ENCODE measurements around the gene MRGPRX1.
"Not testable (repeated sequence)": the region's sequence is repeated elsewhere in the genome, so short reads cannot be mapped to it uniquely, and the experiment has no call there.

GRCh38 chr11:18900151-18900611 lies 39.0 kb downstream of the MRGPRX1 start:
- TF ChIP-seq, protein P1, sequence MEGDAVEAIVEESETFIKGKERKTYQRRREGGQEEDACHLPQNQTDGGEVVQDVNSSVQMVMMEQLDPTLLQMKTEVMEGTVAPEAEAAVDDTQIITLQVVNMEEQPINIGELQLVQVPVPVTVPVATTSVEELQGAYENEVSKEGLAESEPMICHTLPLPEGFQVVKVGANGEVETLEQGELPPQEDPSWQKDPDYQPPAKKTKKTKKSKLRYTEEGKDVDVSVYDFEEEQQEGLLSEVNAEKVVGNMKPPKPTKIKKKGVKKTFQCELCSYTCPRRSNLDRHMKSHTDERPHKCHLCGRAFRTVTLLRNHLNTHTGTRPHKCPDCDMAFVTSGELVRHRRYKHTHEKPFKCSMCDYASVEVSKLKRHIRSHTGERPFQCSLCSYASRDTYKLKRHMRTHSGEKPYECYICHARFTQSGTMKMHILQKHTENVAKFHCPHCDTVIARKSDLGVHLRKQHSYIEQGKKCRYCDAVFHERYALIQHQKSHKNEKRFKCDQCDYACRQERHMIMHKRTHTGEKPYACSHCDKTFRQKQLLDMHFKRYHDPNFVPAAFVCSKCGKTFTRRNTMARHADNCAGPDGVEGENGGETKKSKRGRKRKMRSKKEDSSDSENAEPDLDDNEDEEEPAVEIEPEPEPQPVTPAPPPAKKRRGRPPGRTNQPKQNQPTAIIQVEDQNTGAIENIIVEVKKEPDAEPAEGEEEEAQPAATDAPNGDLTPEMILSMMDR (IDR thresholded peaks at IDR 0.05) = not testable (repeated sequence)
- not testable (repeated sequence) for TF ChIP-seq EP300 (IDR thresholded peaks at IDR 0.05); POLR2A (IDR thresholded peaks at IDR 0.05; ENCODE audit: low read length); ELK1 (IDR thresholded peaks at IDR 0.05; ENCODE audit: low read depth, low read length); ZFP36 (IDR thresholded peaks at IDR 0.05; ENCODE audit: borderline replicate concordance, partially characterized antibody); MYC (IDR thresholded peaks at IDR 0.05; ENCODE audit: borderline replicate concordance, low read length); PBX3 (IDR thresholded peaks at IDR 0.05); MAX (IDR thresholded peaks at IDR 0.05); MAZ (IDR thresholded peaks at IDR 0.05; ENCODE audit: borderline replicate concordance, low read depth, low read length); HMGXB4 (CRISPR knock-in tag; IDR thresholded peaks at IDR 0.05; ENCODE audit: borderline replicate concordance); SMC3 (IDR thresholded peaks at IDR 0.05); CEBPB (IDR thresholded peaks at IDR 0.05); RARB (CRISPR knock-in tag; IDR thresholded peaks at IDR 0.05)

All from A549 (cell line).